Liver (tissue), 3 donors: ENCODE results near the gene UQCR10.

Source experiments
- FOXA1 ChIP-seq: IDR thresholded peaks from 2 replicates; pipeline ENCODE4 v1.6.1; 2016; ENCODE audit warnings: antibody characterized with exemption
- GABPA ChIP-seq, 2 donors: IDR thresholded peaks in 1 of 2; conservative IDR thresholded peaks in 1 of 2; 2 replicates each; pipeline ENCODE4 v1.6.1; 2016; ENCODE audit warnings: antibody characterized with exemption in 2 of 2, mild to moderate bottlenecking in 1 of 2, moderate library complexity in 1 of 2
- JUND ChIP-seq, 2 donors: IDR thresholded peaks; 2 replicates each; pipeline ENCODE4 v1.6.1; 2016; ENCODE audit warnings: antibody characterized with exemption in 2 of 2
- NR2F2 ChIP-seq: IDR thresholded peaks from 2 replicates; pipeline ENCODE4 v1.6.1; 2016; ENCODE audit warnings: antibody characterized with exemption
- RAD21 ChIP-seq, 2 donors: IDR thresholded peaks; 2 replicates each; pipeline ENCODE4 v1.6.1; 2016; ENCODE audit warnings: antibody characterized with exemption in 2 of 2, mild to moderate bottlenecking in 2 of 2
- SP1 ChIP-seq: IDR thresholded peaks from 2 replicates; pipeline ENCODE4 v1.6.1; 2018; ENCODE audit warnings: antibody characterized with exemption, mild to moderate bottlenecking
- TAF1 ChIP-seq: conservative IDR thresholded peaks from 2 replicates; pipeline ENCODE4 v1.6.1; 2016; ENCODE audit warnings: antibody characterized with exemption, mild to moderate bottlenecking
- TF ChIP-seq, protein P1 (sequence below): IDR thresholded peaks from 2 replicates; pipeline ENCODE4 v1.6.1; 2016; ENCODE audit warnings: antibody characterized with exemption, mild to moderate bottlenecking
- TF ChIP-seq, protein P2 (sequence below): fragments of 150-350 bp; IDR thresholded peaks from 2 replicates; pipeline ENCODE4 v1.5.1; 2017; ENCODE audit warnings: improper control_type of control experiment, low read depth, low read length; ENCODE audit not compliant: missing input control
- TF ChIP-seq, protein P3 (sequence below): IDR thresholded peaks from 2 replicates; pipeline ENCODE4 v1.6.1; 2016; ENCODE audit warnings: antibody characterized with exemption
- TF ChIP-seq, protein P4 (sequence below): IDR thresholded peaks from 2 replicates; pipeline ENCODE4 v1.6.1; 2016; ENCODE audit warnings: antibody characterized with exemption
- donor health status: healthy.
- donor health status: healthy.

DNA sequence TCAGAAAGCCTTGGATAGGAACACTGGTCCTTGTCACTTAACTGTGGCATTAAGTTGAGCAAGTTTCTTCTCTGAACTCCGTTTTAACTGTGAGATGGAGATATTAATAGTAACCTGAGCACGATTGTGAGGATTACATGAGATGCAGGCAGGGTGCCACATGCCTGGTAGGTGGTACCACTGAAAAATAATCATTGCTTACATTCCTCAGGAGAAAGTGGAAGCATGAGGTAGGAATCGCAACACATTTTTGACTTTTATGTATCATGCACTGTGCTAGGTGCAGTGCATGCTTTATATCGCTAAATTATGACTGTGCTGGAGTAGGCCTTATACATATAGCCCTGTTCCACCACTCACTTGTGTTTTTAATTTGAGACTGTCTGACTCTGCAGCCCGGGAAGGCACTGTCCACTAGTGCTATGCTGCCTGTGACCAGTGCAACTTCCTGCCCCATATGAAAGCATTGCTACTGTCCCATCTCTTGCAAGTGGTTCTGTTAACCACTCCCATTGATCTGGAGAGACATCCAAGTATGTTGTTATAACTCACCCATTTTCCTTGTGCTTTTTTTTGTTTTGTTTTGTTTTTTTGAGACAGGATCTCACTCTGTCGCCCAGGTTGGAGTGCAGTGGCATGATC is 1.0 kb downstream of the UQCR10 start:
- TF ChIP-seq SP1 (no peak), RAD21 (IDR thresholded peaks at IDR 0.05) (no peak), FOXA1 (no peak), JUND (IDR thresholded peaks at IDR 0.05) (no peak), NR2F2 (no peak), TAF1 (no peak), GABPA (IDR thresholded peaks at IDR 0.05 in 1 of 2, conservative IDR thresholded peaks at IDR 0.05 in 1 of 2) (no peak)
- TF ChIP-seq, protein P1, sequence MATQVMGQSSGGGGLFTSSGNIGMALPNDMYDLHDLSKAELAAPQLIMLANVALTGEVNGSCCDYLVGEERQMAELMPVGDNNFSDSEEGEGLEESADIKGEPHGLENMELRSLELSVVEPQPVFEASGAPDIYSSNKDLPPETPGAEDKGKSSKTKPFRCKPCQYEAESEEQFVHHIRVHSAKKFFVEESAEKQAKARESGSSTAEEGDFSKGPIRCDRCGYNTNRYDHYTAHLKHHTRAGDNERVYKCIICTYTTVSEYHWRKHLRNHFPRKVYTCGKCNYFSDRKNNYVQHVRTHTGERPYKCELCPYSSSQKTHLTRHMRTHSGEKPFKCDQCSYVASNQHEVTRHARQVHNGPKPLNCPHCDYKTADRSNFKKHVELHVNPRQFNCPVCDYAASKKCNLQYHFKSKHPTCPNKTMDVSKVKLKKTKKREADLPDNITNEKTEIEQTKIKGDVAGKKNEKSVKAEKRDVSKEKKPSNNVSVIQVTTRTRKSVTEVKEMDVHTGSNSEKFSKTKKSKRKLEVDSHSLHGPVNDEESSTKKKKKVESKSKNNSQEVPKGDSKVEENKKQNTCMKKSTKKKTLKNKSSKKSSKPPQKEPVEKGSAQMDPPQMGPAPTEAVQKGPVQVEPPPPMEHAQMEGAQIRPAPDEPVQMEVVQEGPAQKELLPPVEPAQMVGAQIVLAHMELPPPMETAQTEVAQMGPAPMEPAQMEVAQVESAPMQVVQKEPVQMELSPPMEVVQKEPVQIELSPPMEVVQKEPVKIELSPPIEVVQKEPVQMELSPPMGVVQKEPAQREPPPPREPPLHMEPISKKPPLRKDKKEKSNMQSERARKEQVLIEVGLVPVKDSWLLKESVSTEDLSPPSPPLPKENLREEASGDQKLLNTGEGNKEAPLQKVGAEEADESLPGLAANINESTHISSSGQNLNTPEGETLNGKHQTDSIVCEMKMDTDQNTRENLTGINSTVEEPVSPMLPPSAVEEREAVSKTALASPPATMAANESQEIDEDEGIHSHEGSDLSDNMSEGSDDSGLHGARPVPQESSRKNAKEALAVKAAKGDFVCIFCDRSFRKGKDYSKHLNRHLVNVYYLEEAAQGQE = no peak
- TF ChIP-seq, protein P2, sequence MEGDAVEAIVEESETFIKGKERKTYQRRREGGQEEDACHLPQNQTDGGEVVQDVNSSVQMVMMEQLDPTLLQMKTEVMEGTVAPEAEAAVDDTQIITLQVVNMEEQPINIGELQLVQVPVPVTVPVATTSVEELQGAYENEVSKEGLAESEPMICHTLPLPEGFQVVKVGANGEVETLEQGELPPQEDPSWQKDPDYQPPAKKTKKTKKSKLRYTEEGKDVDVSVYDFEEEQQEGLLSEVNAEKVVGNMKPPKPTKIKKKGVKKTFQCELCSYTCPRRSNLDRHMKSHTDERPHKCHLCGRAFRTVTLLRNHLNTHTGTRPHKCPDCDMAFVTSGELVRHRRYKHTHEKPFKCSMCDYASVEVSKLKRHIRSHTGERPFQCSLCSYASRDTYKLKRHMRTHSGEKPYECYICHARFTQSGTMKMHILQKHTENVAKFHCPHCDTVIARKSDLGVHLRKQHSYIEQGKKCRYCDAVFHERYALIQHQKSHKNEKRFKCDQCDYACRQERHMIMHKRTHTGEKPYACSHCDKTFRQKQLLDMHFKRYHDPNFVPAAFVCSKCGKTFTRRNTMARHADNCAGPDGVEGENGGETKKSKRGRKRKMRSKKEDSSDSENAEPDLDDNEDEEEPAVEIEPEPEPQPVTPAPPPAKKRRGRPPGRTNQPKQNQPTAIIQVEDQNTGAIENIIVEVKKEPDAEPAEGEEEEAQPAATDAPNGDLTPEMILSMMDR = no peak
- TF ChIP-seq, protein P3, sequence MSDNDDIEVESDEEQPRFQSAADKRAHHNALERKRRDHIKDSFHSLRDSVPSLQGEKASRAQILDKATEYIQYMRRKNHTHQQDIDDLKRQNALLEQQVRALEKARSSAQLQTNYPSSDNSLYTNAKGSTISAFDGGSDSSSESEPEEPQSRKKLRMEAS = no peak
- TF ChIP-seq, protein P4, sequence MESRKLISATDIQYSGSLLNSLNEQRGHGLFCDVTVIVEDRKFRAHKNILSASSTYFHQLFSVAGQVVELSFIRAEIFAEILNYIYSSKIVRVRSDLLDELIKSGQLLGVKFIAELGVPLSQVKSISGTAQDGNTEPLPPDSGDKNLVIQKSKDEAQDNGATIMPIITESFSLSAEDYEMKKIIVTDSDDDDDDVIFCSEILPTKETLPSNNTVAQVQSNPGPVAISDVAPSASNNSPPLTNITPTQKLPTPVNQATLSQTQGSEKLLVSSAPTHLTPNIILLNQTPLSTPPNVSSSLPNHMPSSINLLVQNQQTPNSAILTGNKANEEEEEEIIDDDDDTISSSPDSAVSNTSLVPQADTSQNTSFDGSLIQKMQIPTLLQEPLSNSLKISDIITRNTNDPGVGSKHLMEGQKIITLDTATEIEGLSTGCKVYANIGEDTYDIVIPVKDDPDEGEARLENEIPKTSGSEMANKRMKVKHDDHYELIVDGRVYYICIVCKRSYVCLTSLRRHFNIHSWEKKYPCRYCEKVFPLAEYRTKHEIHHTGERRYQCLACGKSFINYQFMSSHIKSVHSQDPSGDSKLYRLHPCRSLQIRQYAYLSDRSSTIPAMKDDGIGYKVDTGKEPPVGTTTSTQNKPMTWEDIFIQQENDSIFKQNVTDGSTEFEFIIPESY = no peak
